GM19372 (cell line): ENCODE results near the gene GTF3C1.

Experiments used
- ATAC-seq: cut with Tn5 transposase; IDR thresholded peaks from one replicate; pipeline ENCODE4 v1.9.1; 2021; ENCODE audit warnings: mild to moderate bottlenecking, low read depth, moderate library complexity; ENCODE audit not compliant: unreplicated experiment

GTF3C1 gene

GRCh38 chr16:27491894-27492587, 57.7 kb downstream of the GTF3C1 start:
- no peak for ATAC-seq

GRCh38 chr16:27489906-27490305, 59.8 kb downstream of the GTF3C1 start:
- ATAC-seq: no peak

GRCh38 chr16:27489421-27489820, 60.3 kb downstream of the GTF3C1 start:
- no peak for ATAC-seq

- no peak for ATAC-seq
Observed at GRCh38 chr16:27486760-27487159, 63.0 kb downstream of the GTF3C1 start.

- ATAC-seq: no peak
Observed at GRCh38 chr16:27486344-27486743, 63.4 kb downstream of the GTF3C1 start.

- ATAC-seq: no peak
Observed at GRCh38 chr16:27485811-27486210, 63.9 kb downstream of the GTF3C1 start.

- no peak for ATAC-seq
Observed at GRCh38 chr16:27485126-27485525, 64.6 kb downstream of the GTF3C1 start.

GRCh38 chr16:27483624-27484023, 66.1 kb downstream of the GTF3C1 start:
- no peak for ATAC-seq

GRCh38 chr16:27483088-27483437, 66.7 kb downstream of the GTF3C1 start:
- ATAC-seq: no peak

- no peak for ATAC-seq
Observed at GRCh38 chr16:27482397-27483087, 67.2 kb downstream of the GTF3C1 start.

GRCh38 chr16:27481282-27481934, 68.3 kb downstream of the GTF3C1 start:
- no peak for ATAC-seq

- no peak for ATAC-seq
Observed at GRCh38 chr16:27480761-27481160, 69.0 kb downstream of the GTF3C1 start.

GRCh38 chr16:27476240-27476639, 73.5 kb downstream of the GTF3C1 start:
- ATAC-seq: no peak

GRCh38 chr16:27475561-27475960, 74.2 kb downstream of the GTF3C1 start:
- ATAC-seq: no peak

GRCh38 chr16:27474921-27475320, 74.8 kb downstream of the GTF3C1 start:
- no peak for ATAC-seq

GRCh38 chr16:27474041-27474440, 75.7 kb downstream of the GTF3C1 start:
- ATAC-seq: no peak

- ATAC-seq: no peak
Observed at GRCh38 chr16:27473101-27473900, 76.4 kb downstream of the GTF3C1 start.

- no peak for ATAC-seq
Observed at GRCh38 chr16:27472091-27473020, 77.4 kb downstream of the GTF3C1 start.

- no peak for ATAC-seq
Observed at GRCh38 chr16:27471661-27472060, 78.1 kb downstream of the GTF3C1 start.
